Hair follicular keratinocyte (primary cell): ENCODE measurements around the gene SLC35G1. TPM values are rescaled to one million over a fixed set of nuclear protein-coding genes. Genes with fewer than 3 reads are reported as not detected.

ENCODE experiments used
- total RNA-seq: library from RNA; depleted of rRNA; stranded (reverse); fragments of >200 nt; gene quantifications from 2 replicates; pipeline ENCODE4 v1.2.3, GENCODE V29; 2015

The SLC35G1 gene, protein sequence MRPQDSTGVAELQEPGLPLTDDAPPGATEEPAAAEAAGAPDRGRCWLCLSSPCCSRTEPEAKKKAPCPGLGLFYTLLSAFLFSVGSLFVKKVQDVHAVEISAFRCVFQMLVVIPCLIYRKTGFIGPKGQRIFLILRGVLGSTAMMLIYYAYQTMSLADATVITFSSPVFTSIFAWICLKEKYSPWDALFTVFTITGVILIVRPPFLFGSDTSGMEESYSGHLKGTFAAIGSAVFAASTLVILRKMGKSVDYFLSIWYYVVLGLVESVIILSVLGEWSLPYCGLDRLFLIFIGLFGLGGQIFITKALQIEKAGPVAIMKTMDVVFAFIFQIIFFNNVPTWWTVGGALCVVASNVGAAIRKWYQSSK
- 3.1 and 6.0 TPM in 2 replicates for total RNA-seq

DNA sequence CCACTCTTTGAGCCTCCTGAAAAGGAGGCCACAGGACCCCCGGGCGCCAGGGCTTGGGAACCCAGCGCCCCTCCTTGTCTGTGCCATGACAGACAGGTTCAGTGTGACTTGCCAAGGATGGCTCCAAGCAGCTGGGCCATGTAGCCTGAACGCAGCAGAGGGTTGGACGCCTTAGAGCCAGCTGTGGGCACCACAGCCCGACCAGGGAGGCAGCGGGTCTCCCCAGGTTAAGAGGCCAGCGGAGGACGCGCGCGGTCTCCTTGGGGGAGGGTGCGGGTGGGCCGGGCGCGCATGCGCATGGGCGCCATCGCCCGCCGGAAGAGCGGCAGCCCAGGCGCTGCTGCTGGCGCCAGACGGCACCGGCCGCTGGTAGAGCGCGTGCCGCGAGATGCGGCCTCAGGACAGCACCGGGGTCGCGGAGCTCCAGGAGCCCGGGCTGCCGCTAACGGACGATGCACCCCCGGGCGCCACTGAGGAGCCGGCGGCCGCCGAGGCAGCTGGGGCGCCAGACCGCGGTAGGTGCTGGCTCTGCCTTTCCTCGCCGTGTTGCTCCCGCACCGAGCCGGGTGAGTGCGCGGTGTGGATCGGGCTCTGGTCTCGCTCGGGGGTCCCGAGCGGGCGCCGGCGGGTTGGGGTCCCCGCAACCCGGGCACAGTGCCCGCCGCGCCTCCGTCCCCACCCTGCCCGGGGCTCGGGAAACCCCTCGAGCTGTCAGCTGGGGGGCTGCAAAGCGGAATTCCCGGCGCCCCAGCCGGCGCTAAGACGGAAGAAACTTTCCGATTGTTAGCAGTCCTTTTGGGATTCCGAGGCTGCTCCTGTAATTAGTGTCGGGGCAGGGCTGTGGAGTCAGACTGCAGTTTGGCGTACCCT is at the start of gene SLC35G1:
TSS of gene SLC35G1 (plus strand) at position 333 of the 870 bp plus-strand sequence. CDS start at position 389, 56 bp downstream.

Other genes starting within 250 kb of the SLC35G1 start
- 3.7 and 6.0 TPM in 2 replicates for gene FRA10AC1, start 191.4 kb upstream of the SLC35G1 start, total RNA-seq
- gene LGI1, start 136.0 kb upstream of the SLC35G1 start, total RNA-seq, result not detected in 2 replicates
- gene PLCE1, start 100.0 kb downstream of the SLC35G1 start, total RNA-seq, result under 0.01 TPM in 2 replicates